ENCODE results near the gene RGL3. TPM values are rescaled to one million over a fixed set of nuclear protein-coding genes. Genes with fewer than 3 reads are reported as not detected.
"Not testable (repeated sequence)": the region's sequence is repeated elsewhere in the genome, so short reads cannot be mapped to it uniquely, and the experiment has no call there.

The RGL3 gene, protein sequence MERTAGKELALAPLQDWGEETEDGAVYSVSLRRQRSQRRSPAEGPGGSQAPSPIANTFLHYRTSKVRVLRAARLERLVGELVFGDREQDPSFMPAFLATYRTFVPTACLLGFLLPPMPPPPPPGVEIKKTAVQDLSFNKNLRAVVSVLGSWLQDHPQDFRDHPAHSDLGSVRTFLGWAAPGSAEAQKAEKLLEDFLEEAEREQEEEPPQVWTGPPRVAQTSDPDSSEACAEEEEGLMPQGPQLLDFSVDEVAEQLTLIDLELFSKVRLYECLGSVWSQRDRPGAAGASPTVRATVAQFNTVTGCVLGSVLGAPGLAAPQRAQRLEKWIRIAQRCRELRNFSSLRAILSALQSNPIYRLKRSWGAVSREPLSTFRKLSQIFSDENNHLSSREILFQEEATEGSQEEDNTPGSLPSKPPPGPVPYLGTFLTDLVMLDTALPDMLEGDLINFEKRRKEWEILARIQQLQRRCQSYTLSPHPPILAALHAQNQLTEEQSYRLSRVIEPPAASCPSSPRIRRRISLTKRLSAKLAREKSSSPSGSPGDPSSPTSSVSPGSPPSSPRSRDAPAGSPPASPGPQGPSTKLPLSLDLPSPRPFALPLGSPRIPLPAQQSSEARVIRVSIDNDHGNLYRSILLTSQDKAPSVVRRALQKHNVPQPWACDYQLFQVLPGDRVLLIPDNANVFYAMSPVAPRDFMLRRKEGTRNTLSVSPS
- total RNA-seq (2014; rRNA removed; shearing (Covaris generic)) (0.41 TPM in 1 of 2 replicates, not detected in the other), total RNA-seq (2022) (0.49 and 0.61 TPM in 2 replicates), Bru-seq, nascent RNA (not detected), BruChase-seq, experiment 1, labeled RNA remaining after a 6-hour chase (not detected), BruChase-seq, experiment 2, labeled RNA remaining after a 2-hour chase (percentile 8 among the genes with signal in this experiment)
- long read RNA-seq = 0 reads

DNA sequence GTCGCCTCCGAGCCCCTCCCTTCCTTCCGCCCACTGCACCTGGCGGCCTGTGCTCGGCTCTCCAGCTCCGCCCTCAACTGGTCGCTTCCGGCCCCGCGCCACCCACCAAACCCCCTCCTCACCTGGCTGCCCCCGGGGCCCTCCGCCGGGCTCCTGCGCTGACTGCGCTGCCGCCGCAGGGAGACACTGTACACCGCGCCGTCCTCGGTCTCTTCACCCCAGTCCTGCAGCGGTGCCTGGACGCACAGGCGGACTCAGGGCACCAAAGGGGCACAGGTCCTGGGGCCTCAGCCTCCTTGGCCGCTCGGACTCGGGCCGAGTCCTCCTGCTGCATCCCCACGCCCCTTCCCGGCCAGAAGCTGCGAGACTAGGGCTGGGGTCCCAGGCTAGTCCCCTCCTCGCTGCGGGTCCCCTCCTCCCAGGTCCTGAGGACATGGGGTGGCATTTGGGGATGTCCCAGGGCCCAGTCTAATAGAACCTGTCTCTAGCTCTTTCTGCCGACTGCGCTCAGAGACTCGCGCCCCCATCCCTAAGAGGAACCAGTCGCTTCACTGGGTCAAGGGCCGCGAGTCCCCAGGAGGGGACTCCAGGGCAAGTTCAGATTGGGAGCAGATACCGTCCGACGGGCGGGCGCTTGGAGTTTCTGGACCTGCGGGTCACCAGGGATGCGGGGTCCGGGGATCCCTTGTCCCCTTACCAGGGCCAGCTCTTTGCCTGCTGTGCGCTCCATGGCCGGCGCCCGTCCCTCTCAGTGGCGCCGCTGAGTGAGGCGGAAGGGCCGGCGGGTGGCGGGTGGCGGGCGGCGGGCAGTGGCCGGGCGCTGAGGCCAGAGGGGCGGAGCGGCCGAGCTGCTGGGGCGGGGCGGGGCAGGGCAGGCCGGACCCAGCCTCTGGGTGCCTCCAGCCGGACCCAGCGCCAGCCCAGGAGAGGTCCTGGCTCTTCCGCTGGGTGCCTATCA lies at the start of gene RGL3:
TSS of gene RGL3 (minus strand) at position 766 of the 958 bp plus-strand sequence. CDS start at position 730, 36 bp downstream.
- DNase-seq (ENCODE audit: low spot score) = no peak
- Histone ChIP-seq H3K79me2 (ENCODE audit: insufficient read depth, low read depth, low read length) (no peaks in the 10 kb centered on the region), H3K4me1 (ENCODE audit: insufficient read depth, low read length, poor library complexity, severe bottlenecking) (peaks cover 37% of the 10 kb centered on the region), H3K9me3 (ENCODE audit: low read length) (no peaks in the 10 kb centered on the region), H4K20me1 (ENCODE audit: insufficient read depth, low read length) (no peaks in the 10 kb centered on the region), H3K4me3 (ENCODE audit: low read depth, low read length, poor library complexity, severe bottlenecking) (no peak within 1 kb of the TSS), H3K36me3 (ENCODE audit: insufficient read depth, low read length) (no peaks in the 10 kb centered on the region), H3K27ac (ENCODE audit: low read depth, low read length, poor library complexity, severe bottlenecking) (no peak within 1 kb of the TSS), H3K9me2 (ENCODE audit: insufficient read depth, low read length) (no peaks in the 10 kb centered on the region), H3K4me2 (ENCODE audit: low read length) (peak within 1 kb of the TSS; percentile 59), H2AFZ (ENCODE audit: low read length) (no peak within 1 kb of the TSS)
- TF ChIP-seq EZH2phosphoT487 (IDR thresholded peaks at IDR 0.05; ENCODE audit: borderline replicate concordance, low read depth, low read length) = no peak
- TF ChIP-seq, protein P1, sequence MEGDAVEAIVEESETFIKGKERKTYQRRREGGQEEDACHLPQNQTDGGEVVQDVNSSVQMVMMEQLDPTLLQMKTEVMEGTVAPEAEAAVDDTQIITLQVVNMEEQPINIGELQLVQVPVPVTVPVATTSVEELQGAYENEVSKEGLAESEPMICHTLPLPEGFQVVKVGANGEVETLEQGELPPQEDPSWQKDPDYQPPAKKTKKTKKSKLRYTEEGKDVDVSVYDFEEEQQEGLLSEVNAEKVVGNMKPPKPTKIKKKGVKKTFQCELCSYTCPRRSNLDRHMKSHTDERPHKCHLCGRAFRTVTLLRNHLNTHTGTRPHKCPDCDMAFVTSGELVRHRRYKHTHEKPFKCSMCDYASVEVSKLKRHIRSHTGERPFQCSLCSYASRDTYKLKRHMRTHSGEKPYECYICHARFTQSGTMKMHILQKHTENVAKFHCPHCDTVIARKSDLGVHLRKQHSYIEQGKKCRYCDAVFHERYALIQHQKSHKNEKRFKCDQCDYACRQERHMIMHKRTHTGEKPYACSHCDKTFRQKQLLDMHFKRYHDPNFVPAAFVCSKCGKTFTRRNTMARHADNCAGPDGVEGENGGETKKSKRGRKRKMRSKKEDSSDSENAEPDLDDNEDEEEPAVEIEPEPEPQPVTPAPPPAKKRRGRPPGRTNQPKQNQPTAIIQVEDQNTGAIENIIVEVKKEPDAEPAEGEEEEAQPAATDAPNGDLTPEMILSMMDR (conservative IDR thresholded peaks at IDR 0.05; ENCODE audit: low read length) = no peak
- intact Hi-C loops (cut with micrococcal nuclease; ENCODE audit: unreplicated experiment) = no loop called here
- ChIA-PET CTCF (ENCODE audit: unreplicated experiment) (no interaction called here), POLR2A (interaction anchor here (0.6 to 0.9 kb wide), 2 partner anchors 9 to 14 kb away, joined by 3 to 5 read pairs; no protein-coding TSS in a partner anchor)
- no TSS peak for BruUV-seq (replicated peaks)

DNA sequence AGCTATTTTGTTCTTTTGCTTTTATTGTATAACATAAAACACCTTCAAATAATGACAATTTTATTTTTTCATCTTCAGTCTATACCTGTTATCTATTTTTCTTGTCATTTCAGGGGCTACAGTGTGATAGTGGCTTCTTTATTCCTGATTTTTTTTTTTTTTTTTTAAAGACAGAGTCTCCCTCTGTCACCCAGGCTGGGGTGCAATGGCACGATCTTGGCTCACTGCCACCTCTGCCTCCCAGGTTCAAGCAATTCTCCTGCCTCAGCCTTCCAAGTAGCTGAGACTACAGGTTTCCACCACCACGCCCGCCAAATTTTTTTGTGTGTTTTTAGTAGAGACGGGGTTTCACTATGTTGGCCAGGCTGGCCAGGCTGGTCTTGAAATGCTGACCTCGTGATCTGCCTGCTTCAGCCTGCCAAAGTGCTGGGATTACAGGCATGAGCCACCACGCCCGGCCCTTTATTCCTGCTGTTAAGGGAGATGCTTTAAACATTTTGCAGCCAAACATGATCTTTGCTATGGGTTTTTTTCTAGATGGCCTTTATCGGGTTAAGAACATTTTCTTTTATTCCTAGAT lies 49.2 kb upstream of the RGL3 start:
- H3K9me2 ChIP-seq (ENCODE audit: insufficient read depth, low read length); DNase-seq (ENCODE audit: low spot score); H3K79me2 ChIP-seq (ENCODE audit: insufficient read depth, low read depth, low read length); H3K9me3 ChIP-seq (ENCODE audit: low read length); H3K36me3 ChIP-seq (ENCODE audit: insufficient read depth, low read length); H3K27ac ChIP-seq (ENCODE audit: low read depth, low read length, poor library complexity, severe bottlenecking); CTCF ChIA-PET (ENCODE audit: unreplicated experiment); H3K4me3 ChIP-seq (ENCODE audit: low read depth, low read length, poor library complexity, severe bottlenecking); H3K4me1 ChIP-seq (ENCODE audit: insufficient read depth, low read length, poor library complexity, severe bottlenecking); H4K20me1 ChIP-seq (ENCODE audit: insufficient read depth, low read length); H2AFZ ChIP-seq (ENCODE audit: low read length); BruUV-seq (replicated peaks); H3K4me2 ChIP-seq (ENCODE audit: low read length); intact Hi-C loops (cut with micrococcal nuclease; ENCODE audit: unreplicated experiment): not testable (repeated sequence)
- POLR2A ChIA-PET = interaction anchor here (0.7 kb wide), 1 partner anchor 54 kb away, joined by 4 read pairs; no protein-coding TSS in a partner anchor

Data from OCI-LY7 (cell line).